IPS-20b (cell line): ENCODE data around the gene TRAK2.

Experiments
- H3K27ac ChIP-seq: one replicate; pipeline ENCODE4 v1.5.1; 2013; ENCODE audit warnings: low read length
- H3K27me3 ChIP-seq: 2 replicates; pipeline ENCODE4 v1.6.1; 2013; ENCODE audit warnings: mild to moderate bottlenecking, low read length, inconsistent platforms; ENCODE audit not compliant: insufficient read depth
- H3K36me3 ChIP-seq: 2 replicates; pipeline ENCODE4 v1.6.1; 2013; ENCODE audit warnings: low read depth, mild to moderate bottlenecking, inconsistent platforms, low read length, moderate library complexity; ENCODE audit not compliant: insufficient read depth
- H3K4me1 ChIP-seq: 2 replicates; pipeline ENCODE4 v1.6.1; 2013; ENCODE audit warnings: mild to moderate bottlenecking, control low read depth, inconsistent platforms, low read length, moderate library complexity; ENCODE audit not compliant: insufficient read depth
- H3K4me3 ChIP-seq: 2 replicates; pipeline ENCODE4 v1.5.1; 2013; ENCODE audit warnings: mild to moderate bottlenecking, low read length, inconsistent platforms
- H3K9ac ChIP-seq: 2 replicates; pipeline ENCODE4 v1.6.1; 2013; ENCODE audit warnings: low read depth, mild to moderate bottlenecking, inconsistent platforms, low read length, moderate library complexity
- H3K9me3 ChIP-seq: 2 replicates; pipeline ENCODE4 v1.6.1; 2013; ENCODE audit warnings: mild to moderate bottlenecking, low read depth, low read length, inconsistent platforms; ENCODE audit not compliant: insufficient read depth

The TRAK2 gene

GRCh38 chr2:201349601-201350000, 101.7 kb downstream of the TRAK2 start:
- H3K27me3 ChIP-seq = no peaks in the 10 kb centered on the region
- no peaks in the 10 kb centered on the region; the same call in 1 of the 2 replicates for H3K4me1 ChIP-seq
- no peak overlapping the region for H3K27ac ChIP-seq
- H3K9me3 ChIP-seq = no peaks in the 10 kb centered on the region
- H3K36me3 ChIP-seq = no peaks in the 10 kb centered on the region
- H3K9ac ChIP-seq = no peak overlapping the region
- H3K4me3 ChIP-seq = no peak overlapping the region

GRCh38 chr2:201348758-201349157, 102.5 kb downstream of the TRAK2 start:
- Histone ChIP-seq H3K27ac (no peak overlapping the region), H3K9ac (no peak overlapping the region), H3K27me3 (no peaks in the 10 kb centered on the region), H3K4me3 (no peak overlapping the region), H3K9me3 (no peaks in the 10 kb centered on the region), H3K4me1 (no peaks in the 10 kb centered on the region; the same call in 1 of the 2 replicates), H3K36me3 (no peaks in the 10 kb centered on the region)

GRCh38 chr2:201347138-201347537, 104.1 kb downstream of the TRAK2 start:
- no peaks in the 10 kb centered on the region for H3K36me3 ChIP-seq
- no peak overlapping the region for H3K27ac ChIP-seq
- no peak overlapping the region for H3K9ac ChIP-seq
- H3K27me3 ChIP-seq = no peaks in the 10 kb centered on the region
- H3K4me3 ChIP-seq = no peak overlapping the region
- H3K4me1 ChIP-seq = no peaks in the 10 kb centered on the region; the same call in none of the 2 replicates
- no peaks in the 10 kb centered on the region for H3K9me3 ChIP-seq

- no peaks in the 10 kb centered on the region for H3K36me3 ChIP-seq
- H3K4me1 ChIP-seq = no peaks in the 10 kb centered on the region; the same call in 1 of the 2 replicates
- no peaks in the 10 kb centered on the region for H3K27me3 ChIP-seq
- H3K27ac ChIP-seq = no peak overlapping the region
- no peak overlapping the region for H3K9ac ChIP-seq
- H3K4me3 ChIP-seq = no peak overlapping the region
- no peaks in the 10 kb centered on the region for H3K9me3 ChIP-seq
Measured at GRCh38 chr2:201345625-201346213, 105.5 kb downstream of the TRAK2 start.

GRCh38 chr2:201344663-201345366, 106.4 kb downstream of the TRAK2 start:
- H3K27ac ChIP-seq = no peak overlapping the region
- H3K9ac ChIP-seq = no peak overlapping the region
- no peak overlapping the region for H3K4me3 ChIP-seq
- no peaks in the 10 kb centered on the region; the same call in 1 of the 2 replicates for H3K4me1 ChIP-seq
- H3K27me3 ChIP-seq = no peaks in the 10 kb centered on the region
- no peaks in the 10 kb centered on the region for H3K9me3 ChIP-seq
- no peaks in the 10 kb centered on the region for H3K36me3 ChIP-seq

GRCh38 chr2:201343559-201343958, 107.7 kb downstream of the TRAK2 start:
- no peak overlapping the region for H3K27ac ChIP-seq

GRCh38 chr2:201342923-201343322, 108.3 kb downstream of the TRAK2 start:
- no peaks in the 10 kb centered on the region for H3K36me3 ChIP-seq
- H3K27ac ChIP-seq = no peak overlapping the region
- no peak overlapping the region for H3K4me3 ChIP-seq
- no peaks in the 10 kb centered on the region for H3K9me3 ChIP-seq
- H3K27me3 ChIP-seq = no peaks in the 10 kb centered on the region
- H3K4me1 ChIP-seq = no peaks in the 10 kb centered on the region; the same call in 1 of the 2 replicates
- no peak overlapping the region for H3K9ac ChIP-seq

More at GRCh38 chr2:201343559-201343958, 107.7 kb downstream of the TRAK2 start:
- Histone ChIP-seq H3K36me3 (no peaks in the 10 kb centered on the region), H3K27me3 (no peaks in the 10 kb centered on the region), H3K9me3 (no peaks in the 10 kb centered on the region), H3K4me3 (no peak overlapping the region), H3K9ac (no peak overlapping the region), H3K4me1 (no peaks in the 10 kb centered on the region; the same call in 1 of the 2 replicates)

GRCh38 chr2:201329409-201329808, 121.8 kb downstream of the TRAK2 start:
- no peaks in the 10 kb centered on the region for H3K4me1 ChIP-seq
- H3K36me3 ChIP-seq = no peaks in the 10 kb centered on the region
- no peak overlapping the region for H3K4me3 ChIP-seq
- H3K9me3 ChIP-seq = no peaks in the 10 kb centered on the region; the same call in 1 of the 2 replicates
- H3K27ac ChIP-seq = no peak overlapping the region
- H3K27me3 ChIP-seq = no peaks in the 10 kb centered on the region
- H3K9ac ChIP-seq = no peak overlapping the region

GRCh38 chr2:201327678-201328077, 123.6 kb downstream of the TRAK2 start:
- no peak overlapping the region for H3K9ac ChIP-seq
- no peaks in the 10 kb centered on the region for H3K36me3 ChIP-seq
- peaks cover 5% of the 10 kb centered on the region; the same call in 1 of the 2 replicates for H3K9me3 ChIP-seq

More at GRCh38 chr2:201327678-201328077, 123.6 kb downstream of the TRAK2 start:
- no peak overlapping the region for H3K27ac ChIP-seq
- no peaks in the 10 kb centered on the region for H3K4me1 ChIP-seq
- no peak overlapping the region for H3K4me3 ChIP-seq
- no peaks in the 10 kb centered on the region for H3K27me3 ChIP-seq
